NCI-H345 treated with DMSO at 0.1 percent for 48 hours (cell line): ENCODE results near the gene SHROOM3.

Experiments used
- DNase-seq: peaks from one replicate; lab custom pipeline; 2025; ENCODE audit not compliant: unreplicated experiment; lab: John Stamatoyannopoulos, UW

SHROOM3 gene

DNA sequence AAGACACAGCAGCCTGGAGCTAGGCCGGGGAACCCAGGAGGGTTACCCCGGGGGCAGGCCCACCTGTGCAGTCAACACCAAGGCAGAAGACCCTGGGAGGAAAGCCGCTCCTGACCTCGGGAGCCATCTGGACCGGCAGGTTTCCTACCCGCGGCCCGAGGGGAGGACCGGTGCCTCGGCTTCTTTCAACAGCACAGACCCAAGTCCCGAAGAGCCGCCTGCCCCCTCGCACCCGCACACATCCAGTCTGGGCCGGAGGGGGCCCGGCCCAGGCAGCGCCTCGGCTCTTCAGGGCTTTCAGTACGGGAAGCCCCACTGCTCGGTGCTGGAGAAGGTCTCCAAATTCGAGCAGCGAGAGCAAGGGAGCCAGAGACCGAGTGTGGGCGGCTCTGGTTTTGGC lies 305.2 kb downstream of the SHROOM3 start:
- no peak for DNase-seq

DNA sequence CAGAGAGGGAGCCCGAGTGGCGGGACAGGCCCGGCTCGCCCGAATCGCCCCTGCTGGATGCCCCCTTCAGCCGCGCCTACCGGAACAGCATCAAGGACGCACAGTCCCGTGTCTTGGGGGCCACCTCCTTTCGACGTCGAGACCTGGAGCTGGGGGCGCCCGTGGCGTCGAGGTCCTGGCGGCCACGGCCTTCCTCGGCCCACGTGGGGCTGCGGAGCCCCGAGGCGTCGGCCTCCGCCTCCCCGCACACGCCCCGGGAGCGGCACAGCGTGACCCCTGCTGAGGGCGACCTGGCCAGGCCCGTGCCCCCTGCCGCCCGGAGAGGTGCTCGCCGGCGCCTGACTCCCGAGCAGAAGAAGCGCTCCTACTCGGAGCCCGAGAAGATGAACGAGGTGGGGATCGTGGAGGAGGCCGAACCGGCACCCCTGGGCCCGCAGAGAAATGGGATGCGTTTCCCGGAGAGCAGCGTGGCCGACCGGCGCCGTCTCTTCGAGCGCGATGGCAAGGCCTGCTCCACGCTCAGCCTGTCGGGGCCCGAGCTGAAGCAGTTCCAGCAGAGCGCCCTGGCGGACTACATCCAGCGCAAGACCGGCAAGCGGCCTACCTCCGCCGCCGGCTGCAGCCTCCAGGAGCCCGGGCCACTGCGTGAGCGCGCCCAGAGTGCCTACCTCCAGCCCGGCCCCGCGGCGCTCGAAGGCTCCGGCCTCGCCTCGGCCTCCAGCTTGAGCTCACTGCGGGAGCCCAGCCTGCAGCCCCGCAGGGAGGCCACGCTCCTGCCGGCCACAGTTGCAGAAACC lies 306.0 kb downstream of the SHROOM3 start:
- no peak for DNase-seq

DNA sequence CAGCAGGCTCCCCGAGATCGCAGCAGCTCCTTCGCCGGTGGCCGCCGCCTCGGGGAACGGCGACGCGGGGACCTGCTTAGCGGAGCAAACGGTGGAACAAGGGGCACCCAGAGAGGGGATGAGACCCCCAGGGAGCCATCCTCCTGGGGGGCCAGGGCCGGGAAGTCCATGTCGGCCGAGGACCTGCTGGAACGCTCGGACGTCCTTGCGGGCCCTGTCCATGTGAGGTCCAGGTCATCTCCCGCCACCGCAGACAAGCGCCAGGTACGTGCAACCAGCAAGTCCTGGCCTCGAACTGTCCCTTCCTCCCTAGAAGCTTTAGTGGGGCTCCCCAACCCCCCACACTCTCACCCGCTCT lies 306.6 kb downstream of the SHROOM3 start:
- DNase-seq: no peak

DNA sequence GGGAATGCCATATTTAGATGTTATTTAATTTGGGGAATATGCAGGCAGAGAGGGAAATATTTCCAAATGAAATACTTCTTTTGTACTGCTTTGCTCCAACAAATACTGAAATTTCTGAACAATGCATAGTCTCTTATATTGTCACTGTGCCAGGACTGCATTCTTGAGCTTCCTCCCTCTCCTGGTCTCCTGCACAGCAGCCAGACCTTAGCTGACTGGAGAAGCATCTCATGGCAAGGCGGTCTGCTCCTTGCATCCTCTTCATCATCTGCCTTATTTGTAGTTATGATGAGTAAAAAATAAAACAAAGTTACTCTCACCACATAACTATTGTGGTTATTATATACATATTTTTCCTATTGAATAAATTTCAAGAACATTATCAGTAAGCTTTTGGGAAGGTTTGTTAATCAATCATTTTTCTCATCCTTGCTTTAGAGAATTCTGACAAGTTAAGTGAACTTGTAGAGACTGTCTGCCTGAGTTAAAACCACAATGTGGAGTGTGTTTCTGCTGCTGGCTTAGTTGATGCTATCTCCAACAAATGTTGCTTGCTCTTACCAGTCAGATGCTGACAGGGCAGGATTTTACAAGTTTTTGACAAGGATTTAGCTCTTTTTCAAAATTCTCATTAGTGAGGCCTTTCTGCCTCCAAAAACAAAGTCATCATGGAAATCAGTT lies 309.4 kb downstream of the SHROOM3 start:
- DNase-seq: no peak

DNA sequence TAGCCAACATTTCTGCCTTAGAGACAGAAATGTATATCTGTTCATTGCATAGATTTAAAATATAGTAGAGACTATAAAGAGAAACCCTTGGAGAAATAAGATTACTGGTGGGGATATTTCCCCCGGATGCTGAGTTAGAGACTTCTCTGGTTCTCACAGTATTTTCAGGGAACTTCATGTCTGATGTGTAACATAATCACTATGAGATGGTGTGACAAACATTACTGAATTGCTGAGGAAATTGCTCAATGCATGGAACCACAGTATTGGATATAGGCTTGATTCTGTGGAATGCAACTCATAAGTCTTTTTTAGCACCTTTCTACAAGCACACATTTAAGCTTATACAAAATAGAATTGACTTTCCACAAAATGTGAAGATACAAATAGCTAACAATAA lies 310.2 kb downstream of the SHROOM3 start:
- no peak for DNase-seq

DNA sequence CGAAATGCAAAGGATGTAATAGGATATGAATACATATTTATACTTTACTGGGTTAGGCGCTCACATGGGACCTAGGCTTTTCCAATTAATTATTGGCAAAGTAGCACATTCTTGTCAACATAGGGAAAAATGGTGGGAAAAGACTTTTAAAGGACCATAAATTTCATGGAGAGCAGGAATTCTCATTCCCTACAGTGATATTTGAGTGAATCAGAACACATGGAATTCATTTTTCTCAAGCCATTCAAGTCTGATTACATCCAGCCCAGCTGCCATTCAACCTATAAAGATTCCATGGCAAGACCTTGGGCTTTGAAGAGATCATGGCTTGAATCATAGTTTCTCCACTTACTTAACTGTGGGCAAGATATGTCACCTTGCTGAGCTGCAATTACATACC lies 312.5 kb downstream of the SHROOM3 start:
- DNase-seq: no peak

DNA sequence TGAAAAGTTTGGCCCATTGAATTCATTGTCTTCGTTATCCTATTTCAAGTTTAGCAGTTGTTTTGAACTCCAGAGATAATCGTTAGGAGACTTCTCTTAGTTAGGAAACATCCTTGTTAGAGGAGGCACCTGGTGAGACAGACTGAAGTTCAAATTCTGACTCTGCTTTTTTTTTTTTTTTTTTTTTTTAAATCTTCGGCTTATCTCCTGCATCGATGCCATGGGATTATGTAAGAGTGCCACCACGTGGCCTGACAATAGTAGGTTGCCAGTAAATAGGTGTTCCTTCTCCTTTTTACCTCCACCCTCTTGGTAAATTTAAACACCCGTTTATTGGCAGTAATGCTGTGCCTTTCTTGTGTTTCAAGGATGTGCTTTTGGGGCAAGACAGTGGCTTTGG lies 313.6 kb downstream of the SHROOM3 start:
- DNase-seq: no peak

DNA sequence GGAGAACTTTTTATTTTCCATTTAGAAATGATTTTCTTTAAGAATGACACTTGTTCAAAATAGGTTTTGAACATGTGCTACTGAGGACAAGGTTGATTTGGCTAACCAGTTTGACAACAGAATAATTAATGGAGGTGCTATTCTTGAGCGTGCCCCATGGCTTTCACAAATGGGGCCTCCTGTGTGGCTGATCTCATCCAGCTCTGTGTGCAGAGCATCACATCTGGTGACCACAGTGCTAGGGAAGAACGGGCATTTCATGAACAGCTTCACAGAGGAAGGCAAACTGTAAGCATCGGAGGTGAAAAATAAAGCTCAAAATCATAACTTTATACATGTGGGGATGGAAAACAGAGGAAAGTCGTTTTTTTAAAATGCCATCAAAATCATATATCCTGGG lies 314.3 kb downstream of the SHROOM3 start:
- no peak for DNase-seq

DNA sequence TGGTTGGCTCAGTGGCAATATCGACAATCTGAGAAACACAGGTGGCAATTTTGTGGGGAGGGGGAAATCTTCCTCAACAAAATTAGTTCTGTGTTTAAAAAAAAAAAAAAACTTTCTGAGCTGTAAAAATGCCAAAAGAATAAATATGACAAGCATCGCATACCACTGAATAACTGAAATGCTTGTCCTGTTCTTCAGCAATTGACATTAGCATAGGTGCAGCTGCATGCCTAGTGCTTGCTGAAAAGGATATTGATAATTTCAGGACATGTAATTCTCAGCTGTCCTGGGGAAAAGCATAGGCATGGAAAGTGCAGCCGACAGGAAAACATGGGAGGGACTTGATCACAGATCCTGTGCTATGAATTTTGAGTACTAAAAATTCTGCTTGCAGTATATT lies 315.7 kb downstream of the SHROOM3 start:
- no peak for DNase-seq

DNA sequence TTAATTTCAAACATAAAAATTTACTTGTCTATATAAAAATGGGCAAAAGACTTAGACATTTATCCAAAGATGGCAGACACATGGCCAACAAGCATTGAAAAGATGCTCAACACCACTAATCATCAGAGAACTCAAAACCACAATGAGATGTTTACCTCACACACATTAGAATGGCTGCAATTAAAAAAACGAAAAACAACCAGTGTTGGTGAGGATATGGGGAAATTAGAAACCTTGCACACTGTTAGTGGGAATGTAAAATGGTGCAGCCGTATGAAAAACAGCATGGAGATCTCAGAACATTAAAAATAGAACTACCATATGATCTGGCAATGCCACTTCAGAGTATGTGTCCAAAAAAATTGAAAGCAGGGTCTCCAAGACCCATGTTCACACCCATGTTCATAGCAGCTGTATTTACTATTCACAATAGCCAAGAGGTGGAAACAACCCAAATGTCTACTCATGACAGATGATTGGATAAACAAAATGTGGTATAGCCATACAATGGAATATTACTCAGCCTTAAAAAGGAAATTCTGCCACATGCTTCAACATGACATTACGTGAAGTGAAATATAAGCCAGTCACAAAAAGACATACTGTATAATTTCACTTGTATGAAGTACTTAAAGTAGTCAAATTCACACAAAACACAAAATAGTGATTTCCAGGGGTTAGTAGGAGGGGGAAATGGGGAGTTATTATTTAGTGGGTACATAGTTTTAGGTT lies 316.7 kb downstream of the SHROOM3 start:
- no peak for DNase-seq

DNA sequence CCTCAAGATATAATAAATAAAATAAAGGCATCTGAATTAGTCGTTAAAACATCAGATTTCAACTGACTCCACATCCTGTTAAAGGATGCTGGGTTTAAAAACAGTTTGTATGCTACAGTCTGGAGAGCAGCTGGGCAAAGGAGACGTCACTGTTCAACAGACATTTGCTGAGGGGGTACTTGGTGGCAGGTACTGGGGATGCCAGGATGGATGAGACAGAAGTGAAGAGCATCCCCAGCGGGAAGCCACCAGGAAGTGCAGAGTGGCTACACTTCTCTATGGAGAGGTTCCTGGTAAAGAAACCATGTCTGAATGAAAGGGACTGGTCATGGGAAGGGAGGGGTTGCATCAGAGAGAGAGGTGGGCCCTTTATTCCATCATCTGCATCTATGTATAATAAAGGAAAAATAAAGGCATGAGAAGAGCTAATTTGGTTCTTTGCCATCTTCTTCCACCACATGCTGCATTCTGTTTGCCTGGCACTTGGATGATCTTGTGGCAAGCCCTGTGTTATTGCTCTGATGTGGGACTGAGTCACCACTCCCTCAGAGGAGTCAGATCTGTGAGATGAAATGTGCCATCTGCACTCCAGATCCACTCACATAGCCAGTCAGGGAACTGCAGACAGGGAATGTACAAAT lies 318.0 kb downstream of the SHROOM3 start:
- peak; percentile 42 for DNase-seq

DNA sequence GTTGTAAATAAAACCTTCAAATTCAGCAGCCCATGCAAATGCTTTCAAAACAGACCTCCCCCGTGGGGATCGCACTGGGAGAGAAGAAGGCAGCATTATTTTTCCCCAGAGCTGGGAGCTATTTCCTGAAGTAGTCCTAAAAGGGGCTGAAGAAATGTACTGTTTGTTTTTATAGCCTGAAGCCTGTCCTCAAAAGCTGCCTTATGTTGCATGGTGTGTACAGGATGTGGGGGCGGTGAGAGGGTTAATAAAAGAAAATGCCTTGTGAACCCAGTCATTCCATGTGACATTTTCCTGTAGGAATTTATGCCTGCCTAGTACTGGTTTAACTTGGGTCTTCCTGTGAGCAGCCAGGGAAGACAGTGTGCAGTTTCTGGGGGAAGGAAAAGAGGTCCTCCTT lies 318.8 kb downstream of the SHROOM3 start:
- DNase-seq: no peak

DNA sequence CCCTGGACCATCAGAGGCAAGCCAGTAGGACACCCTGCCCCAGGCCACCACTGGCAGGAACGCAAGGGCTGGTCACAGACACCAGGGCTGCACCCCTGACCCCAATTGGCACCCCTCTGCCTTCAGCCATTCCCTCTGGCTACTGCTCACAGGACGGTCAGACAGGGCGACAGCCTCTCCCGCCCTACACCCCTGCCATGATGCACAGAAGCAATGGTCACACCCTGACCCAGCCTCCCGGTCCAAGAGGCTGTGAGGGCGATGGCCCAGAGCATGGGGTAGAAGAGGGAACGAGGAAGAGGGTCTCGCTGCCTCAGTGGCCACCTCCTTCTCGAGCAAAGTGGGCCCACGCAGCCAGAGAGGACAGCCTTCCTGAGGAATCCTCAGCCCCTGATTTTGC lies 319.4 kb downstream of the SHROOM3 start:
- DNase-seq: no peak

DNA sequence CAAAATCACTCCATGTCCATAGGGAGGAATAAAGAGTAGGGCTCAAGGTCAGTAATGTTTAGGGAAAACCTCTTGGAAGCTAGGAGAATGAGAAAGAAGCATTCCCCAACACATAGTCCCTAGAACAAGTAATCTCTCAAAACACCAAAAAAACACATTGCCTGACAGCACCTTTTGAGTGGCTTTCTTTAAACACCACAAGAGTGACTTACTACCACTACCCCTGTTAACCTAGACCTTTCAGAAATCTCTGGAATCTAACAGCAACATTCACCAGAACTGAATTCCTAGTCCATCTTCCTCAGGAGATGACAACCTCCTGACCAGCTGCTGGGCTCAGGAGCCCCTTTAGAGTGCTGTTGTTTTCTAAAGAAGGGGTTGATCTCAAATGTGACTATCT lies 320.7 kb downstream of the SHROOM3 start:
- no peak for DNase-seq

DNA sequence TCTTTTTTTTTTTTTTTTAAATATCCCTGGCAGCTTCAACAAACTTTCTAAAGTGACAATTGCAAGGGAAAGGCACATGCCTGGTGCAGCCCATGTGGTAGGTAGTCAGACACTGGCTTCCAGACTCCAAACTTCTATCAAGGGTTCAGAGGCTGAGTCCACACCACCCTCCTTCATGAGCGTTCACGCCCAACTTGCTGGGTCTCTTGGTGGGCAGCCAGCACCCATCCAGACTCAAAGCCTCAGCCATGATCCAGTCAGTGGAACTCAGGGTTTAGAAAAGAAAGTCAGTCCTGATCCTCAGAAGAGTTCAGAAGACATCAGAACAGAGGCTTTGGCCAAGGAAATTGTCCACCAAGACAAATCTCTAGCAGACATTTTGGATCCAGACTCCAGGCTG lies 321.4 kb downstream of the SHROOM3 start:
- DNase-seq: no peak

DNA sequence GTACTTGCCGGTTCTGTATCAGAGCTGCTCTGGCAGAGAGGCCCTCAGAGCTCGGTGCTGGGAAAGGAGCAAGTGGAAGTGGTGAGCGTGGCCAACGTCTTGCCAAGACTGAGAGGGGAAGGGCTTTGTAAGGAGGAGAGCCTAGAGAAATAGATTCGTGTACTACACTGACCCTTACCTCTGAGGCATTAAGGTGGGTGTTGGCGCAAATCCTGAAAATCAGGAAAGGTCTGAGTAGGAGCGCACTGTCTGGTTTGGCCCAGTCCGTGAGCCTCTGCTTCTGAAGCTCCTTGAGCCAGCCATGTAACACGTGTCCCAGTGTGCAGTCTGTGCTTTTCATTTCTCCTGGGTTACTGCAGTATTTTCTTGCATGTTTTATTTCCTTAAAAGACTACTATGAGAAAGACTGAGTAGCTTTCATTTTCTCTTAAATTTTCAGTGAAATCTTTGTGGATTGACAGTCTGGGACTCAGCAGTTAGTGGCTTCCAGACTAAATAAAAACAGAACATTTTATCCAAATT lies 322.4 kb downstream of the SHROOM3 start:
- DNase-seq: no peak

DNA sequence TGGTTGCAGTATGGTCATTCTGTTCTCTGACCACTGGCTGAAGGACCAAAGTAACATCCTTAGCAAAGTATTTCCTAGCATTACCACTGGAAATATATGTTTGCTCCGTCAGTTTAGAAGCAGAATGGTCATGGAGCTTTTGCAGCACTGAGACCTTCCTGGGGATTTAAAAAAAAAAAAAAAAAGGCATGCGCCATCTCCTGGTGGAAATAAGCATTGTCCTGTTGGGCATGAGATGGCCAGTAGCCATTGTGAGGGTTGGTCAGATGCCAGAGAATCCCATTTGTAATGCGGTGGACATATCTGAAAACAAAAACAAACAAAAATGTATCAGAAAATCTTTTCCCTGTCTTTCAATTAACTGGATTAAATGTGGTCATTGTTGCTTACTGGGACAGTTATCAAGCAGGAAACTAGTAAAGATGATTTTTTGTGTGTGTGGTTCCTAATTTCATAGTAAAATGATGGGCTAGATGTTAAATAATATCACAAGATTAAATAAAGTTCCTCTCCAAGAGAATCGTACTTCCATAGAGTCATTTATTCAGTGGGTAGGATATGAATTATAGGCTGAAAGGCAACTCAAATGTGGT lies 323.4 kb downstream of the SHROOM3 start:
- DNase-seq: no peak

DNA sequence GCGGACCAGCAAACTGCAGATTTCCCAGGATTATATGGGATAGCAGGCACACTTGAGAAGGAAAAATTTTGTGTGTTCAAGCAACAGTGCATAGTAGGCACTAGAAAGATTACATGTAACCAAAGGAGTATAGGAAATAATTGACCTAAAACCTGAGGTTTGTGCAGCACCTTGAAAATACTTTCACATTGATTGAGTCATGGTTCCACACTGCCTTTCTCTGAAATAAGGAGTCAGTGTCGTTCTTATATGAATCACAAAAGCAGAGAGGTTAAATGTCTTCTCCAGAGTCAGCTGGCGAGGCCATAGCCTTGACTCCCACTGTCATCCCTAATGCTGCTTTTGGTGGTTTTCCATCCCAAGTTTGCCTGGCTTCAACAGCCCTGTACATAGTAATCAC lies 324.0 kb downstream of the SHROOM3 start:
- DNase-seq: no peak

DNA sequence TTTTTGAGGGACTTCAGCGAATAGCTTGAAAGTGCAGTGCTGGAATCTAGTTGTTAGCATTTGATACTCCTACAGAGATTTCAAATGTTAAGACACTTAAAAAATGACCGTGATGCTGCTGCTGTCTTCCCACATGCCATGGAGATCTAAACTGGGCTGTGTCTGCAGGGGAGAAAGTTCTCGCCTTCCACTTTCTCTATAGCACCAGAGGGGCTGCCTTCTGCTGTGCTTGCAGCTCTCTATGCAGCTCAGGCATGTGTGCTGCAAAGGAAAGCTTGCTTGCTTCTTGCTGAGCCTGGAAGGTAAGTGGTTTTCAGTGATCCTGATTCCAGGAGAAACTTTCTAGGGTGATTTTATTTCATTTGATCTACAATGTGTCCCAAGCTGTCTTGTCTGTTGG lies 325.2 kb downstream of the SHROOM3 start:
- DNase-seq: no peak

DNA sequence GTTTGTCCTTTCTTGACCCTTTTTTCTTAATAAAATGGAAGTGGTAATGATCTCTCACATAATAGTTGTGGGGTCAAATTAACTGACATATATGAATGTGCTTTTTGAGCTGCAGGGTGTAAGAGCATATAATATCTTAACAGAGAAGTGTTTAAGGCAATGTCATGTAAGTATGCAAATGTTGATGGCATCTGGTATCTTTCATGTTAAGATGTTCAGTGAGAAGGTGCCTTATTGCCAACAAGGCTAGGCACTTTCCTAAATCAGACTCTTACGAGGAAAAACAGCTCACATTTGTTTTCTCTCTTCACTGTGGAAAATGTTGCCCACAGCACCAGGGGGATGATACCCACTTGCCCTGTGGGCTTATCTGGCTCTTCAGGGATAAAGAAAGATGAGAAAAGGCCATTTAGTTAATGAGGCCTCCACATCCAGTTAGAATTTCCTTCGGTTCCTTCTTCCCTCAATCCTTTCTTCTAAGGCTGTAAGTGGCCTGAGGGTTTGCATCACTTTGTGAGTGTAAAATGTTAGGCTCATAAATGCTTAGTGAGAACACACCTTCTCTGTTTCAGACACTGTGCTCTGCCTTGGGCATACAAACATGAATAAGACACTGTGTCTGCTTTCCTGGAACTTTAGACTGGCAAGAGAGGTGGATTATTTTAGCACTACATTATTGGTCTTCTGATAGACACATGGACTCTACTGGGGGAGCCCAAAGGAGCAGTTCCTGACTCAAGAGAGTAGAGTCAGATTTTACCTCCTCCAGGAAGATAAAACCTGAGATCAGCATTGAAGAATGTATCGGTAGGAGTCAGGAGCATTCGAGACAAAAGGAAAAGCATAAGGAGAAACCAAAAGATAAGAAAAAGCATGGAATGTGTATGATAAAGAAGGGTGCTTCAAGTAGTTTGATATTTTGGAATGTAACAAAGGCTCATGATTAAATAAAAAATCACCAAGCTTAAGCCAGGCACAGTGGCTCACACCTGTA lies 327.4 kb downstream of the SHROOM3 start:
- DNase-seq: no peak
